ENCODE results near the gene CC2D1A.

DNA sequence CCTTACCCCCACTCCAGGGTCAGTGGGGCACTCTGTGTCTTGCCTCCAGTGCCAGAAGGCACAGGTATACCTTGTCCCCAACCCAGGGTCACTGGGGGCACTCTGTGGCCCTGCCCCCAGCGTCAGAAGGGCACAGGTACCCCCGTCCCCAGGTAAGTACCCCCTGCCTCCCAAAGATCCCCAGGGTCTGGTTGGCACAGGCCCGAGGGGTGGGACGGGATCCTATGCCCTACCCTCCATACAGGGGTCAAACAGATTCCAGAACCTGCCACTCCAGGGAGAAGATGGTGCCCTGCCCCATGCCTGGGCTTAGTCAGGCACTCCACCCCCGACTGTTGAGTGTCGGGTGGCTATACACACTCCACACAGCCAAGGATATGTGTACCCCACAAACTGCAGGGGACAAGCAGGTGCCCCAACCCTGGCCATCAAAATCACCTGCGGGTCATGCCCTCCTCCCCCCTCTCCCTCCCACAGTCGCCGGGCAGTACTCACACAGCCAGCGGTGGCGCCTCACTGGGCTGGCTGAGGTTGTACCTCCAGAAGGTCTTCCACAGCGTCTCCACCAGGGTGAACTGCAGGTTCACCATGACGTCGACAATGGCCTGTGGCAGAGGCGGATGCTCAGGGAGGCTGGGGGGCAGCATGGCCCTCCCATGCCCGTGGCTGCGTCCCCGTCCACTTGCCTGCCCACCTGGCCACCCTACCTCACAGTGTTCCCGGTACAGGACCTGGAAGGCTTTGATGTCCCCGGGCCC lies 60.1 kb downstream of the CC2D1A start:
- TF ChIP-seq, protein P1, sequence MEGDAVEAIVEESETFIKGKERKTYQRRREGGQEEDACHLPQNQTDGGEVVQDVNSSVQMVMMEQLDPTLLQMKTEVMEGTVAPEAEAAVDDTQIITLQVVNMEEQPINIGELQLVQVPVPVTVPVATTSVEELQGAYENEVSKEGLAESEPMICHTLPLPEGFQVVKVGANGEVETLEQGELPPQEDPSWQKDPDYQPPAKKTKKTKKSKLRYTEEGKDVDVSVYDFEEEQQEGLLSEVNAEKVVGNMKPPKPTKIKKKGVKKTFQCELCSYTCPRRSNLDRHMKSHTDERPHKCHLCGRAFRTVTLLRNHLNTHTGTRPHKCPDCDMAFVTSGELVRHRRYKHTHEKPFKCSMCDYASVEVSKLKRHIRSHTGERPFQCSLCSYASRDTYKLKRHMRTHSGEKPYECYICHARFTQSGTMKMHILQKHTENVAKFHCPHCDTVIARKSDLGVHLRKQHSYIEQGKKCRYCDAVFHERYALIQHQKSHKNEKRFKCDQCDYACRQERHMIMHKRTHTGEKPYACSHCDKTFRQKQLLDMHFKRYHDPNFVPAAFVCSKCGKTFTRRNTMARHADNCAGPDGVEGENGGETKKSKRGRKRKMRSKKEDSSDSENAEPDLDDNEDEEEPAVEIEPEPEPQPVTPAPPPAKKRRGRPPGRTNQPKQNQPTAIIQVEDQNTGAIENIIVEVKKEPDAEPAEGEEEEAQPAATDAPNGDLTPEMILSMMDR (IDR thresholded peaks at IDR 0.05) = no peak
- no peak for TF ChIP-seq ZFX (IDR thresholded peaks at IDR 0.05; ENCODE audit: borderline replicate concordance)
